ENCODE results near the gene ZGPAT. TPM values are rescaled to one million over a fixed set of nuclear protein-coding genes. Genes with fewer than 3 reads are reported as not detected.

Gene ZGPAT
- total and polyA plus RNA-seq, 2 of the 4 experiments (the other 2 are of a cell fraction): 13.4 to 20.2 TPM

DNA sequence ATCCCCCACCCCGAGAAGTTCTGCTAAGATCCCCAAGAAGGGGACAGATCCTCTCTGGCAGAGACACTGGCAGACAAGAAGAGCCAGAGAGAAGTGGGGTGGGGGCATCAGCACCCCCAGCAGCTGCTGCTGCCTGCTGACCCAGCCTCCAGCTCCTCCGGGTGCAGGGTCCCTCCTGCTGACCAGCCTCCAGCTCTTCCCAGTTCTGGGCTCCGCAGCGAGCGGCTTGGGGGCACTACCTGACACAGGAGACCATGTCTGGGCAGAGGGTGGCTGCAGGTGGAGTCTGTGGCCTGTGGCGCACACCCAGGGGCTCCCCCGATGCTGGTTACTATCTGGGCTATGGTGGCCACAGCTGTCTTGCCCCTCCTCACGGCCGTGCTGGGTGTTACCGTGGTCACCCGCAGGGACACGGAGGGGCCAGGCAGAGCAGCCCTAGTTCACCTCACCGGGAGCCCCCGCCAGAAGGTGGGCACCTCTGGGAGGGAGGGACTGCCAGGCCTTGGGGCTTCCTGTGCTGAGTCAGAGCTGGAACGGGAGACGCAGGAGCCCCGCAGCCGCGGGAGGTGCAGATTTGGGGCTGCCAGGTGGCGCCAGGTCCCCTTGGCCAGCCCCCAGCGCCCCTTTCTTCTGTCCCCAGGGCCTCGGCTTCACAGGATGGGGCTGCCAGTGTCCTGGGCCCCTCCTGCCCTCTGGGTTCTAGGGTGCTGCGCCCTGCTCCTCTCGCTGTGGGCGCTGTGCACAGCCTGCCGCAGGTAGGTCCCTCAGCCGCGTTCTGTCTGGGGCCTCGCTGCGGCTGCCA lies 29.3 kb downstream of the ZGPAT start:
- H3K36me3 ChIP-seq (ENCODE audit: control insufficient read depth, insufficient read depth, low read length): peaks cover 40% of the 10 kb centered on the region
- no peak overlapping the region for H3K18ac ChIP-seq (ENCODE audit: low read depth, low read length)
- CTCF ChIA-PET: no interaction called here

More for the DNA sequence above, 29.3 kb downstream of the ZGPAT start:
- ATAC-seq (ENCODE audit: low read depth) (no peak), DNase-seq (no peak)
- Histone ChIP-seq H3K4me1 (ENCODE audit: control insufficient read depth, insufficient read depth, low read length) (peaks cover 10% of the 10 kb centered on the region), H2AK5ac (ENCODE audit: low read depth, low read length) (no peak overlapping the region), H2AFZ (replicated peaks; ENCODE audit: low read length, poor library complexity) (peak overlapping the region; percentile 58), H2AK9ac (replicated peaks; ENCODE audit: low read depth, low read length, poor library complexity) (peak overlapping the region; percentile 72), H3K4me3 (ENCODE audit: insufficient read depth, low read depth, low read length) (no peak overlapping the region), H3K79me1 (ENCODE audit: low read depth in 1 of 2, low read length in 2 of 2) (peaks cover 13 to 32% of the 10 kb centered on the region in 2 experiments; a peak in 3 of 4 replicates), H3K9ac (ENCODE audit: low read depth, low read length) (no peak overlapping the region), H3K4ac (ENCODE audit: low read depth, low read length) (no peak overlapping the region), H4K8ac (ENCODE audit: low read depth in 2 of 2, low read length in 2 of 2) (no peak overlapping the region), H3K4me2 (ENCODE audit: low read depth, low read length) (no peak overlapping the region), H2BK15ac (ENCODE audit: low read depth, low read length) (no peak overlapping the region), H3K23ac (ENCODE audit: low read depth, low read length) (no peak overlapping the region), H4K5ac (ENCODE audit: low read depth, low read length) (no peak overlapping the region), H3K9me1 (ENCODE audit: insufficient read depth, low read length) (peaks cover 8% of the 10 kb centered on the region), H3K14ac (replicated peaks; ENCODE audit: low read depth, low read length) (no peak overlapping the region), H3K56ac (ENCODE audit: extremely low read depth, insufficient read depth, low read length) (no peak overlapping the region), H2BK20ac (ENCODE audit: low read depth, low read length) (no peak overlapping the region), H4K20me1 (ENCODE audit: insufficient read depth, low read length) (peaks cover 36% of the 10 kb centered on the region), H3K27ac (ENCODE audit: insufficient read depth, low read length) (no peak overlapping the region), H4K91ac (ENCODE audit: insufficient read depth, low read depth, low read length) (no peak overlapping the region), H2BK5ac (ENCODE audit: low read depth, low read length, poor library complexity, severe bottlenecking) (no peak overlapping the region), H3K9me3 (ENCODE audit: control insufficient read depth, insufficient read depth, low read length) (no peaks in the 10 kb centered on the region), H2BK120ac (ENCODE audit: low read depth, low read length) (no peak overlapping the region), H3K27me3 (ENCODE audit: control insufficient read depth, insufficient read depth, low read length) (no peaks in the 10 kb centered on the region)
- intact Hi-C loops (cut with micrococcal nuclease) (no loop called here), in situ Hi-C loops (cut with MboI; ENCODE audit: low sequenced_read_pairs) (no loop called here), dilution Hi-C loops (cut with HindIII; ENCODE audit: low sequenced_read_pairs, unreplicated experiment) (no loop called here)
- whole genome bisulfite sequencing, 2 experiments (ENCODE audit: extremely low coverage in 2 of 2, insufficient read length in 1 of 2): 65% methylated on average over 18 of the region's 30 CpGs; no CpG with 5 or more reads in 1 of the 2 experiments
- POLR2A ChIA-PET (ENCODE audit: unreplicated experiment): no interaction called here
- BruUV-seq (replicated peaks): no TSS peak
- TF ChIP-seq RFX5 (IDR thresholded peaks at IDR 0.05; ENCODE audit: low read depth, low read length) (no peak), POLR2A (IDR thresholded peaks at IDR 0.05; ENCODE audit: low read depth, low read length) (no peak), MAZ (IDR thresholded peaks at IDR 0.05; ENCODE audit: borderline replicate concordance, low read depth, low read length) (no peak), NFE2L2 (IDR thresholded peaks at IDR 0.05; ENCODE audit: low read depth, low read length) (no peak), MAFK (IDR thresholded peaks at IDR 0.05; ENCODE audit: low read depth, low read length) (no peak), CTCF (conservative IDR thresholded peaks at IDR 0.05; ENCODE audit: low read depth, low read length) (no peak)

Measured in IMR-90 (cell line).